ENCODE measurements around the gene NEUROG1.

NEUROG1 gene

GRCh38 chr5:135491552-135492318, 44.0 kb downstream of the NEUROG1 start:
- peak; percentile 55 for DNase-seq

- DNase-seq: no peak
Measured at GRCh38 chr5:135491038-135491551, 44.7 kb downstream of the NEUROG1 start.

- no peak for DNase-seq
Measured at GRCh38 chr5:135490245-135491037, 45.3 kb downstream of the NEUROG1 start.

GRCh38 chr5:135489466-135490244, 46.1 kb downstream of the NEUROG1 start:
- no peak for DNase-seq

GRCh38 chr5:135488727-135489465, 46.9 kb downstream of the NEUROG1 start:
- DNase-seq: peak; percentile 64

- DNase-seq: no peak
Measured at GRCh38 chr5:135487839-135488514, 47.8 kb downstream of the NEUROG1 start.

- no peak for DNase-seq
Measured at GRCh38 chr5:135487037-135487395, 48.7 kb downstream of the NEUROG1 start.

GRCh38 chr5:135486131-135487036, 49.4 kb downstream of the NEUROG1 start:
- DNase-seq: no peak

- no peak for DNase-seq
Measured at GRCh38 chr5:135484674-135485086, 51.1 kb downstream of the NEUROG1 start.
